ENCODE data around the gene KIAA0513.

The KIAA0513 gene

GRCh38 chr16:85138825-85139627, 111.4 kb downstream of the KIAA0513 start:
- H3K9ac ChIP-seq (ENCODE audit: low read depth, low read length), result no peak overlapping the region
- H3K4me1 ChIP-seq (ENCODE audit: control insufficient read depth, insufficient read depth, low read length), result no peaks in the 10 kb centered on the region
- H3K27me3 ChIP-seq (ENCODE audit: control insufficient read depth, insufficient read depth, low read length), result no peaks in the 10 kb centered on the region
- no peak overlapping the region for H3K4me3 ChIP-seq (ENCODE audit: low read depth, low read length)
- no peaks in the 10 kb centered on the region for H3K36me3 ChIP-seq (ENCODE audit: control insufficient read depth, insufficient read depth, low read length)
- no peaks in the 10 kb centered on the region for H3K9me3 ChIP-seq (ENCODE audit: control insufficient read depth, insufficient read depth, low read length)

- Histone ChIP-seq H3K4me1 (ENCODE audit: control insufficient read depth, insufficient read depth, low read length) (no peaks in the 10 kb centered on the region), H3K9ac (ENCODE audit: low read depth, low read length) (no peak overlapping the region), H3K36me3 (ENCODE audit: control insufficient read depth, insufficient read depth, low read length) (no peaks in the 10 kb centered on the region)
Observed at GRCh38 chr16:85139881-85140339, 112.3 kb downstream of the KIAA0513 start.

DNA sequence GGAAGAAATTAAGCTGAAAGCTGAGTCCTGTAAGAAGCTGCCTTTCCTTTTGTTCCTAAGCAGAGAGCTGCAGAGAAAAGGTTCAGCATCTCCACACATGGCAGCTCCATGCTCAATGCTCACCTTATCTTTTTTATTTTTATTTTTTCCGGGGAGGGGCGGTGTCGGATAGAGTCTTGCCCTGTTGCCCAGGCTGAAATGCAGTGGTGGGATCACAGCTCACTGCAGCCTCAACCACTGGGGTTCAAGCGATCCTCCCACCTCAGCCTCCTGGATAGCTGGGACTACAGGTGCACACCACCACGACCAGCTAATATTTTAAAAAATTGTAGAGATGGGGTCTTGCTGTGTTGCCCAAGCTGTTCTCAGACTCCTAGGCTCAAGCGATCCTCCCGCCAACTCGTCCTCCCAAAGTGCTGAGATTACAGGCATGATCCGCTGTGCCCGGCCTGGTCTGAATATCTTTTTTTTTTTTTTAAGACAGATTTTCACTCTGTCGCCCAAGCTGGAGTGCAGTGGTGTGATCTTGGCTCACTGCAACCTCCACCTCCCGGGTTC, 112.9 kb downstream of the KIAA0513 start:
- no peak overlapping the region for H3K4me3 ChIP-seq (ENCODE audit: low read depth, low read length)
- H3K9ac ChIP-seq (ENCODE audit: low read depth, low read length), result no peak overlapping the region
- H3K9me3 ChIP-seq (ENCODE audit: control insufficient read depth, insufficient read depth, low read length), result no peaks in the 10 kb centered on the region
- no peaks in the 10 kb centered on the region for H3K4me1 ChIP-seq (ENCODE audit: control insufficient read depth, insufficient read depth, low read length)
- no peaks in the 10 kb centered on the region for H3K36me3 ChIP-seq (ENCODE audit: control insufficient read depth, insufficient read depth, low read length)
- no peaks in the 10 kb centered on the region for H3K27me3 ChIP-seq (ENCODE audit: control insufficient read depth, insufficient read depth, low read length)

More at GRCh38 chr16:85139881-85140339, 112.3 kb downstream of the KIAA0513 start:
- no peaks in the 10 kb centered on the region for H3K27me3 ChIP-seq (ENCODE audit: control insufficient read depth, insufficient read depth, low read length)
- no peaks in the 10 kb centered on the region for H3K9me3 ChIP-seq (ENCODE audit: control insufficient read depth, insufficient read depth, low read length)
- H3K4me3 ChIP-seq (ENCODE audit: low read depth, low read length), result no peak overlapping the region

- Histone ChIP-seq H3K27me3 (ENCODE audit: control insufficient read depth, insufficient read depth, low read length) (no peaks in the 10 kb centered on the region), H3K4me1 (ENCODE audit: control insufficient read depth, insufficient read depth, low read length) (no peaks in the 10 kb centered on the region)
Observed at GRCh38 chr16:85141491-85142128, 114.0 kb downstream of the KIAA0513 start.

GRCh38 chr16:85142129-85142513, 114.5 kb downstream of the KIAA0513 start:
- no peak overlapping the region for H3K9ac ChIP-seq (ENCODE audit: low read depth, low read length)
- no peaks in the 10 kb centered on the region for H3K27me3 ChIP-seq (ENCODE audit: control insufficient read depth, insufficient read depth, low read length)
- no peaks in the 10 kb centered on the region for H3K9me3 ChIP-seq (ENCODE audit: control insufficient read depth, insufficient read depth, low read length)
- H3K36me3 ChIP-seq (ENCODE audit: control insufficient read depth, insufficient read depth, low read length), result no peaks in the 10 kb centered on the region
- no peak overlapping the region for H3K4me3 ChIP-seq (ENCODE audit: low read depth, low read length)
- no peaks in the 10 kb centered on the region for H3K4me1 ChIP-seq (ENCODE audit: control insufficient read depth, insufficient read depth, low read length)

More at GRCh38 chr16:85141491-85142128, 114.0 kb downstream of the KIAA0513 start:
- Histone ChIP-seq H3K9ac (ENCODE audit: low read depth, low read length) (no peak overlapping the region), H3K4me3 (ENCODE audit: low read depth, low read length) (no peak overlapping the region), H3K9me3 (ENCODE audit: control insufficient read depth, insufficient read depth, low read length) (no peaks in the 10 kb centered on the region), H3K36me3 (ENCODE audit: control insufficient read depth, insufficient read depth, low read length) (no peaks in the 10 kb centered on the region)

- Histone ChIP-seq H3K9me3 (ENCODE audit: control insufficient read depth, insufficient read depth, low read length) (no peaks in the 10 kb centered on the region), H3K36me3 (ENCODE audit: control insufficient read depth, insufficient read depth, low read length) (no peaks in the 10 kb centered on the region), H3K27me3 (ENCODE audit: control insufficient read depth, insufficient read depth, low read length) (no peaks in the 10 kb centered on the region), H3K4me1 (ENCODE audit: control insufficient read depth, insufficient read depth, low read length) (no peaks in the 10 kb centered on the region), H3K4me3 (ENCODE audit: low read depth, low read length) (no peak overlapping the region), H3K9ac (ENCODE audit: low read depth, low read length) (no peak overlapping the region)
Observed at GRCh38 chr16:85142771-85143211, 115.2 kb downstream of the KIAA0513 start.

Measured in iPS-15b (cell line).